Prostate gland (tissue), 2 donors: ENCODE data around the gene FKBP3.

Experiments
- POLR2AphosphoS5 ChIP-seq: sonication (generic); formaldehyde crosslinking; IDR thresholded peaks from one replicate; pipeline ENCODE4 v1.6.1; 2017; ENCODE audit warnings: antibody characterized with exemption
- TF ChIP-seq, protein P1 (sequence below), 4 experiments: fragments of 200-600 bp in 2 of 4; fragments of 450-650 bp in 2 of 4; sonication (generic) in 2 of 4; IDR thresholded peaks; 1 replicate in 3 of 4; 2 replicates in 1 of 4; pipeline ENCODE4 v1.5.1; 2016 to 2019; ENCODE audit warnings: antibody characterized with exemption in 4 of 4, mild to moderate bottlenecking in 2 of 4, moderate library complexity in 2 of 4

DNA sequence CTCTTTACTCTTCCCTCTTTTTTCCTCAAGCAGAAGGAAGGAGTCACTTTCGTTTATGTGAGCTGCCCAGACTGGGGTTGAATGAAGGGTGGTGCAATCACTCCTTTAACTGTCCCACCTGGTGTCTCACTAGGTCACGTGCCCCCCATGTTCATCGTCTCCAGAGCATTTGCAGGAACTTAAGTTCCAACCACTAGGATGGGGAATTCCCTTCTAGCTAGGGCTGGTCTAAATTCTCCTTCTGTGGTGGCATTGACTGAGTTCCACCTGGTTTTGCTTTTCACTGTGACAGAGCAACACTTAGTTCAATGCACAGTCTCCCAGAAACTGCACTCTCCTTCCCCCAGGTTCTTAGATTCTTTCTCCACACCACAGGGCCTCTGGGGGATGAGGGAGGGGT, 10.9 kb upstream of the FKBP3 start:
- TF ChIP-seq, protein P1, sequence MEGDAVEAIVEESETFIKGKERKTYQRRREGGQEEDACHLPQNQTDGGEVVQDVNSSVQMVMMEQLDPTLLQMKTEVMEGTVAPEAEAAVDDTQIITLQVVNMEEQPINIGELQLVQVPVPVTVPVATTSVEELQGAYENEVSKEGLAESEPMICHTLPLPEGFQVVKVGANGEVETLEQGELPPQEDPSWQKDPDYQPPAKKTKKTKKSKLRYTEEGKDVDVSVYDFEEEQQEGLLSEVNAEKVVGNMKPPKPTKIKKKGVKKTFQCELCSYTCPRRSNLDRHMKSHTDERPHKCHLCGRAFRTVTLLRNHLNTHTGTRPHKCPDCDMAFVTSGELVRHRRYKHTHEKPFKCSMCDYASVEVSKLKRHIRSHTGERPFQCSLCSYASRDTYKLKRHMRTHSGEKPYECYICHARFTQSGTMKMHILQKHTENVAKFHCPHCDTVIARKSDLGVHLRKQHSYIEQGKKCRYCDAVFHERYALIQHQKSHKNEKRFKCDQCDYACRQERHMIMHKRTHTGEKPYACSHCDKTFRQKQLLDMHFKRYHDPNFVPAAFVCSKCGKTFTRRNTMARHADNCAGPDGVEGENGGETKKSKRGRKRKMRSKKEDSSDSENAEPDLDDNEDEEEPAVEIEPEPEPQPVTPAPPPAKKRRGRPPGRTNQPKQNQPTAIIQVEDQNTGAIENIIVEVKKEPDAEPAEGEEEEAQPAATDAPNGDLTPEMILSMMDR (IDR thresholded peaks at IDR 0.05), result no peak
- no peak for TF ChIP-seq POLR2AphosphoS5
